Measurements from ENCODE around the gene PTPRE.

The PTPRE gene

GRCh38 chr10:128043259-128044045 lies 136.5 kb downstream of the PTPRE start:
- DNase-seq, result no peak

- DNase-seq, result no peak
Measured at GRCh38 chr10:128044186-128044585, 137.3 kb downstream of the PTPRE start.

- DNase-seq, result no peak
Measured at GRCh38 chr10:128044961-128045832, 138.3 kb downstream of the PTPRE start.

GRCh38 chr10:128045833-128046120 lies 138.9 kb downstream of the PTPRE start:
- no peak for DNase-seq

- no peak for DNase-seq
Measured at GRCh38 chr10:128046156-128046952, 139.5 kb downstream of the PTPRE start.

- no peak for DNase-seq
Measured at GRCh38 chr10:128046953-128047290, 140.0 kb downstream of the PTPRE start.

GRCh38 chr10:128047351-128047750 lies 140.4 kb downstream of the PTPRE start:
- DNase-seq, result peak in 16 of 51 donors; percentile 19 to 54 (median 32)

GRCh38 chr10:128047991-128048818 lies 141.3 kb downstream of the PTPRE start:
- peak in 1 of 51 donors; percentile 23 for DNase-seq

GRCh38 chr10:128048819-128049210 lies 141.9 kb downstream of the PTPRE start:
- no peak for DNase-seq

- no peak for DNase-seq
Measured at GRCh38 chr10:128049226-128050120, 142.6 kb downstream of the PTPRE start.

- DNase-seq, result no peak
Measured at GRCh38 chr10:128050121-128050516, 143.2 kb downstream of the PTPRE start.

- no peak for DNase-seq
Measured at GRCh38 chr10:128050936-128051335, 144.0 kb downstream of the PTPRE start.

- no peak for DNase-seq
Measured at GRCh38 chr10:128051548-128051947, 144.6 kb downstream of the PTPRE start.

GRCh38 chr10:128052696-128053095 lies 145.8 kb downstream of the PTPRE start:
- DNase-seq, result no peak

GRCh38 chr10:128053356-128053755 lies 146.5 kb downstream of the PTPRE start:
- no peak for DNase-seq

- peak in 2 of 51 donors; percentile 12 to 24 for DNase-seq
Measured at GRCh38 chr10:128054163-128054970, 147.5 kb downstream of the PTPRE start.

- DNase-seq, result no peak
Measured at GRCh38 chr10:128055061-128055868, 148.4 kb downstream of the PTPRE start.
